H9 (cell line): ENCODE results near the gene EML1. TPM values are rescaled to one million over a fixed set of nuclear protein-coding genes. Genes with fewer than 3 reads are reported as not detected.
A peak's percentile ranks its signal among the peaks of the same experiment; 100 is the strongest.

Experiments
- DNase-seq: peaks from one replicate; pipeline ENCODE4 v3.0.0-alpha.2; 2017
- H2AFZ ChIP-seq: one replicate; pipeline ENCODE4 v1.6.1; 2013; ENCODE audit warnings: mild to moderate bottlenecking, low read length, control low read depth, moderate library complexity
- H2AK5ac ChIP-seq: 2 replicates; pipeline ENCODE4 v1.6.1; 2013; ENCODE audit warnings: low read length, control low read depth, mixed read lengths; ENCODE audit not compliant: insufficient read length
- H2BK120ac ChIP-seq: one replicate; pipeline ENCODE4 v1.6.1; 2013; ENCODE audit warnings: low read depth, mild to moderate bottlenecking, low read length, control low read depth, inconsistent platforms; ENCODE audit not compliant: poor library complexity, severe bottlenecking
- H2BK12ac ChIP-seq: 2 replicates; pipeline ENCODE4 v1.6.1; 2013; ENCODE audit warnings: low read length, control low read depth, mixed read lengths, low read depth; ENCODE audit not compliant: insufficient read length
- H2BK15ac ChIP-seq: 2 replicates; pipeline ENCODE4 v1.6.1; 2013; ENCODE audit warnings: low read depth, low read length, control low read depth
- H2BK20ac ChIP-seq: one replicate; pipeline ENCODE4 v1.6.1; 2013; ENCODE audit warnings: low read depth, mild to moderate bottlenecking, low read length, control low read depth, inconsistent platforms; ENCODE audit not compliant: poor library complexity, severe bottlenecking
- H2BK5ac ChIP-seq: 2 replicates; pipeline ENCODE4 v1.6.1; 2013; ENCODE audit warnings: low read length, control low read depth, mixed read lengths; ENCODE audit not compliant: insufficient read length
- H3K14ac ChIP-seq: 2 replicates; pipeline ENCODE4 v1.6.1; 2013; ENCODE audit warnings: low read length, control low read depth; ENCODE audit not compliant: insufficient read depth
- H3K18ac ChIP-seq: 2 replicates; pipeline ENCODE4 v1.6.1; 2013; ENCODE audit warnings: low read depth, mild to moderate bottlenecking, mixed read lengths, low read length, control low read depth; ENCODE audit not compliant: insufficient read length
- H3K23ac ChIP-seq: 2 replicates; pipeline ENCODE4 v1.6.1; 2013; ENCODE audit warnings: low read length, control low read depth, mixed read lengths, low read depth; ENCODE audit not compliant: insufficient read length
- H3K23me2 ChIP-seq: 2 replicates; pipeline ENCODE4 v1.6.1; 2013; ENCODE audit warnings: low read depth, mild to moderate bottlenecking, mixed read lengths, low read length, control low read depth; ENCODE audit not compliant: insufficient read length, poor library complexity, severe bottlenecking
- H3K27ac ChIP-seq: 2 replicates; pipeline ENCODE4 v1.5.1; 2013; ENCODE audit warnings: low read length, control low read depth, mixed read lengths, low read depth; ENCODE audit not compliant: insufficient read length
- H3K27me3 ChIP-seq: 2 replicates; pipeline ENCODE4 v1.6.1; 2013; ENCODE audit warnings: low read length, control low read depth, inconsistent platforms; ENCODE audit not compliant: insufficient read depth
- H3K4ac ChIP-seq: 2 replicates; pipeline ENCODE4 v1.6.1; 2013; ENCODE audit warnings: low read depth, mild to moderate bottlenecking, control low read depth, inconsistent platforms, low read length, moderate library complexity
- H3K4me1 ChIP-seq: 2 replicates; pipeline ENCODE4 v1.6.1; 2013; ENCODE audit warnings: low read length, control low read depth, inconsistent platforms; ENCODE audit not compliant: insufficient read depth
- H3K4me2 ChIP-seq: 2 replicates; pipeline ENCODE4 v1.6.1; 2013; ENCODE audit warnings: low read length, control low read depth, mixed read lengths; ENCODE audit not compliant: insufficient read length, insufficient read depth
- H3K56ac ChIP-seq: 2 replicates; pipeline ENCODE4 v1.6.1; 2013; ENCODE audit warnings: low read depth, mild to moderate bottlenecking, mixed read lengths, low read length, control low read depth; ENCODE audit not compliant: insufficient read length
- H3K79me1 ChIP-seq: 2 replicates; pipeline ENCODE4 v1.6.1; 2013; ENCODE audit warnings: low read depth, mild to moderate bottlenecking, moderate library complexity, low read length, control low read depth, inconsistent platforms; ENCODE audit not compliant: insufficient read depth, poor library complexity, severe bottlenecking
- H3K79me2 ChIP-seq: 2 replicates; pipeline ENCODE4 v1.6.1; 2013; ENCODE audit warnings: low read length, control low read depth, inconsistent platforms; ENCODE audit not compliant: insufficient read depth
- H3K9ac ChIP-seq: 2 replicates; pipeline ENCODE4 v1.6.1; 2013; ENCODE audit warnings: low read length, control low read depth, mixed read lengths; ENCODE audit not compliant: insufficient read length; ENCODE audit errors: extremely low read depth
- H3K9me3 ChIP-seq: one replicate; pipeline ENCODE4 v1.6.1; 2013; ENCODE audit warnings: low read depth, low read length, inconsistent platforms; ENCODE audit not compliant: control insufficient read depth
- H3T11ph ChIP-seq: one replicate; pipeline ENCODE4 v1.6.1; 2013; ENCODE audit warnings: mild to moderate bottlenecking, low read length, control low read depth, inconsistent platforms
- H4K20me1 ChIP-seq: one replicate; pipeline ENCODE4 v1.6.1; 2013; ENCODE audit not compliant: control insufficient read depth, insufficient read length, insufficient read depth
- H4K5ac ChIP-seq: 2 replicates; pipeline ENCODE4 v1.6.1; 2013; ENCODE audit warnings: low read depth, mild to moderate bottlenecking, mixed read lengths, low read length, control low read depth; ENCODE audit not compliant: insufficient read length
- H4K8ac ChIP-seq: replicated peaks from 2 replicates; pipeline ENCODE4 v1.6.1; 2013; ENCODE audit warnings: low read length, control low read depth, mixed read lengths, low read depth; ENCODE audit not compliant: insufficient read length
- H4K91ac ChIP-seq: 2 replicates; pipeline ENCODE4 v1.6.1; 2013; ENCODE audit warnings: low read depth, mild to moderate bottlenecking, moderate library complexity, mixed read lengths, low read length, control low read depth; ENCODE audit not compliant: insufficient read length
- H3K27ac Mint-ChIP-seq, 3 experiments: 2 replicates in 2 of 3; 3 replicates in 1 of 3; pipeline ENCODE4 v1.8.0; 2020 to 2021; ENCODE audit warnings: mixed read lengths in 3 of 3, mild to moderate bottlenecking in 1 of 3, moderate library complexity in 1 of 3
- H3K27me3 Mint-ChIP-seq: 2 replicates; pipeline ENCODE4 v1.8.0; 2021; ENCODE audit warnings: low read depth, mild to moderate bottlenecking, moderate library complexity, mixed read lengths
- H3K36me3 Mint-ChIP-seq, 3 experiments: 2 replicates in 2 of 3; 3 replicates in 1 of 3; pipeline ENCODE4 v1.8.0; 2020 to 2021; ENCODE audit warnings: low read depth in 3 of 3, mixed read lengths in 3 of 3; ENCODE audit not compliant: insufficient read depth in 1 of 3
- H3K4me1 Mint-ChIP-seq, 2 experiments: 2 replicates each; pipeline ENCODE4 v1.8.0; 2020; ENCODE audit warnings: mixed read lengths in 2 of 2
- H3K4me3 Mint-ChIP-seq, 2 experiments: 2 replicates in 1 of 2; 3 replicates in 1 of 2; pipeline ENCODE4 v1.8.0; 2020 to 2021; ENCODE audit warnings: mild to moderate bottlenecking in 2 of 2, mixed read lengths in 2 of 2, moderate library complexity in 1 of 2
- H3K9me3 Mint-ChIP-seq, 2 experiments: 2 replicates in 1 of 2; 3 replicates in 1 of 2; pipeline ENCODE4 v1.8.0; 2020; ENCODE audit warnings: mild to moderate bottlenecking in 2 of 2, mixed read lengths in 2 of 2, moderate library complexity in 1 of 2
- CTCF ChIP-seq: fragments of 200-600 bp; sonication (generic); conservative IDR thresholded peaks from 3 replicates; pipeline ENCODE4 v1.8.0; 2021; ENCODE audit warnings: antibody characterized with exemption, mild to moderate bottlenecking
- WGBS: extraction: QIAGEN DNeasy Blood & Tissue Kit; methylation state at CpG from one replicate; pipeline ENCODE4 v1.1.7; 2013; ENCODE audit warnings: missing lambda C conversion rate, low lambda C conversion rate, mixed read lengths; ENCODE audit not compliant: insufficient read length; ENCODE audit errors: extremely low coverage; 5-methylcytosine and 5-hydroxymethylcytosine counted together
- total RNA-seq: library from RNA; stranded (reverse); gene quantifications from 2 replicates; pipeline ENCODE4 v1.2.1, GENCODE V29; 2021

EML1 gene
- total RNA-seq, 1 experiment from 2014 or later = 16.7 TPM

DNA sequence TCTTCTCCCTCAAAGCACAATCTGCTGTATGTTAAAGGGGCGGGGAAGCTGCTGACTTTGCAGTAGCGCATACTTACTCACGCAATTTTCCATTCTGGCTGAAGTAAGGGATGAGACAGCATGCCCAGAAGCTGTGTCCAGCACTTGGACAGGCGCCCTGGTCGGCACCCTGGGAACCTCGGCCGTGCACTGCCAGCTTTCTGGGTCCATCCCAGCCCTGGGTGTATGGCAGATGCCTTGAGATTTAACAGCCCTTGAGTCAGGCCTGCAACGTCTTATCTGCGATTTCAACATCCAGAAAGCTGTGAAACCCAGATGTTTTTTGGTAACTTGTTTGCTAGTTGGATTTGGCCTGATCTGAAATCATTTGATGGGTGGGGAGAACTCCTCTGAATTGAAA is 16.1 kb downstream of the EML1 start:
- Histone ChIP-seq H2BK15ac (no peak overlapping the region), H4K91ac (no peak overlapping the region), H2BK5ac (no peak overlapping the region), H2BK120ac (no peak overlapping the region), H3K79me2 (no peaks in the 10 kb centered on the region), H3K79me1 (no peaks in the 10 kb centered on the region), H3K18ac (no peak overlapping the region), H3K9ac (no peak overlapping the region), H3K27me3 (no peaks in the 10 kb centered on the region), H3K14ac (no peak overlapping the region), H2BK12ac (no peak overlapping the region), H3K56ac (no peak overlapping the region), H3K27ac (no peak overlapping the region), H3K23ac (no peak overlapping the region), H4K5ac (no peak overlapping the region), H3K9me3 (no peaks in the 10 kb centered on the region), H3K4me2 (no peak overlapping the region), H3K4me1 (no peaks in the 10 kb centered on the region), H2BK20ac (no peak overlapping the region), H3K23me2 (no peaks in the 10 kb centered on the region), H2AK5ac (no peak overlapping the region), H3T11ph (no peak overlapping the region), H2AFZ (no peak overlapping the region), H3K4ac (no peak overlapping the region), H4K20me1 (no peaks in the 10 kb centered on the region), H4K8ac (no peak overlapping the region)
- H3K9me3 Mint-ChIP-seq = no peaks in the 10 kb centered on the region
- TF ChIP-seq CTCF = no peak
- H3K4me3 Mint-ChIP-seq = no peak overlapping the region
- H3K27me3 Mint-ChIP-seq = no peaks in the 10 kb centered on the region
- no CpG with 5 or more reads among the region's 9 CpGs for WGBS
- H3K36me3 Mint-ChIP-seq = no peaks in the 10 kb centered on the region
- H3K4me1 Mint-ChIP-seq = peaks cover 6 to 16% of the 10 kb centered on the region in 2 experiments; a peak in 3 of 4 replicates
- 0 out of 7 replicates have a peak overlapping the region, but pooled peaks of 1 of the 3 experiments have one; percentile 3 for H3K27ac Mint-ChIP-seq
- no peak for DNase-seq
